ENCODE measurements around the gene CRIM1. TPM values are rescaled to one million over a fixed set of nuclear protein-coding genes. Genes with fewer than 3 reads are reported as not detected.

The CRIM1 gene
- total RNA-seq, 1 experiment from 2014 or later: 133 TPM

- intact Hi-C loops (cut with micrococcal nuclease; ENCODE audit: unreplicated experiment): no loop called here
These were observed 212.3 kb downstream of the CRIM1 start for GRCh38 chr2:36567711-36568408.

GRCh38 chr2:36568516-36569246 is 213.1 kb downstream of the CRIM1 start:
- Histone ChIP-seq H3K27me3 (ENCODE audit: insufficient read depth, low read depth) (no peaks in the 10 kb centered on the region), H3K4me1 (replicated peaks; ENCODE audit: insufficient read depth) (peaks cover 46% of the 10 kb centered on the region), H3F3A (ENCODE audit: insufficient read depth, low read depth) (peaks cover 23% of the 10 kb centered on the region), H3K4me3 (no peak overlapping the region; the same call in 1 of the 2 replicates), H2AFZ (no peak overlapping the region), H3K4me2 (peak overlapping the region; percentile 30), H4K20me1 (ENCODE audit: insufficient read depth) (no peaks in the 10 kb centered on the region), H3K27ac (peak overlapping the region; percentile 69), H3K79me2 (ENCODE audit: low read depth) (peaks cover 25% of the 10 kb centered on the region), H3K36me3 (ENCODE audit: low read depth) (peaks cover 23% of the 10 kb centered on the region), H3K9me3 (ENCODE audit: insufficient read depth, low read depth) (no peaks in the 10 kb centered on the region), H3K9me2 (ENCODE audit: insufficient read depth) (no peaks in the 10 kb centered on the region)
- DNase-seq: peak in 1 of 2 experiments; percentile 72
- TSS peak; percentile 58 for BruUV-seq (replicated peaks)
- ChIA-PET CTCF (interaction anchor here (0.5 kb wide), 1 partner anchor 433 kb away, joined by 12 read pairs; no protein-coding TSS in a partner anchor), POLR2A (ENCODE audit: unreplicated experiment) (interaction anchor here (0.8 kb wide), 1 partner anchor 1101 kb away, joined by 10 read pairs; no protein-coding TSS in a partner anchor)
- TF ChIP-seq EZH2 (IDR thresholded peaks at IDR 0.05; ENCODE audit: low read depth): no peak
- TF ChIP-seq CTCF (conservative IDR thresholded peaks at IDR 0.05): no peak
- intact Hi-C loops (cut with micrococcal nuclease; ENCODE audit: unreplicated experiment): no loop called here

More at GRCh38 chr2:36567711-36568408, 212.3 kb downstream of the CRIM1 start:
- no TSS peak for BruUV-seq (replicated peaks)
- no peaks in the 10 kb centered on the region for H3K9me3 ChIP-seq (ENCODE audit: insufficient read depth, low read depth)
- H3K27ac ChIP-seq: peak overlapping the region; percentile 69
- H2AFZ ChIP-seq: no peak overlapping the region
- H3K4me2 ChIP-seq: no peak overlapping the region
- H3K27me3 ChIP-seq (ENCODE audit: insufficient read depth, low read depth): no peaks in the 10 kb centered on the region
- ChIA-PET CTCF (no interaction called here), POLR2A (ENCODE audit: unreplicated experiment) (interaction anchor here (0.5 kb wide), 1 partner anchor 41 kb away, joined by 3 read pairs; no protein-coding TSS in a partner anchor)
- TF ChIP-seq CTCF (conservative IDR thresholded peaks at IDR 0.05) (no peak), EZH2 (IDR thresholded peaks at IDR 0.05; ENCODE audit: low read depth) (no peak)
- H3K4me3 ChIP-seq: no peak overlapping the region
- peaks cover 25% of the 10 kb centered on the region for H3K79me2 ChIP-seq (ENCODE audit: low read depth)
- H3F3A ChIP-seq (ENCODE audit: insufficient read depth, low read depth): peaks cover 31% of the 10 kb centered on the region
- peaks cover 21% of the 10 kb centered on the region for H3K36me3 ChIP-seq (ENCODE audit: low read depth)
- H3K9me2 ChIP-seq (ENCODE audit: insufficient read depth): no peaks in the 10 kb centered on the region
- peaks cover 54% of the 10 kb centered on the region for H3K4me1 ChIP-seq (replicated peaks; ENCODE audit: insufficient read depth)
- H4K20me1 ChIP-seq (ENCODE audit: insufficient read depth): no peaks in the 10 kb centered on the region
- no peak for DNase-seq

- Histone ChIP-seq H3K4me3 (0 out of 2 replicates have a peak overlapping the region, but pooled peaks have one; percentile 12), H2AFZ (no peak overlapping the region), H3K4me1 (replicated peaks; ENCODE audit: insufficient read depth) (peaks cover 39% of the 10 kb centered on the region), H4K20me1 (ENCODE audit: insufficient read depth) (no peaks in the 10 kb centered on the region), H3K9me2 (ENCODE audit: insufficient read depth) (no peaks in the 10 kb centered on the region), H3K9me3 (ENCODE audit: insufficient read depth, low read depth) (no peaks in the 10 kb centered on the region), H3K36me3 (ENCODE audit: low read depth) (peaks cover 30% of the 10 kb centered on the region), H3F3A (ENCODE audit: insufficient read depth, low read depth) (peaks cover 16% of the 10 kb centered on the region), H3K27ac (peak overlapping the region; percentile 69), H3K27me3 (ENCODE audit: insufficient read depth, low read depth) (no peaks in the 10 kb centered on the region), H3K4me2 (peak overlapping the region; percentile 40), H3K79me2 (ENCODE audit: low read depth) (peaks cover 22% of the 10 kb centered on the region)
- CTCF ChIA-PET: interaction anchor here (0.5 kb wide), 1 partner anchor 434 kb away, joined by 12 read pairs; no protein-coding TSS in a partner anchor
- DNase-seq: no peak
- intact Hi-C loops (cut with micrococcal nuclease; ENCODE audit: unreplicated experiment): no loop called here
- BruUV-seq (replicated peaks): no TSS peak
- TF ChIP-seq EZH2 (IDR thresholded peaks at IDR 0.05; ENCODE audit: low read depth): no peak
- TF ChIP-seq CTCF (conservative IDR thresholded peaks at IDR 0.05): no peak
- POLR2A ChIA-PET (ENCODE audit: unreplicated experiment): interaction anchor here (0.8 kb wide), 2 partner anchors 12 to 1100 kb away, joined by 4 to 10 read pairs; no protein-coding TSS in a partner anchor
These were observed 213.8 kb downstream of the CRIM1 start for GRCh38 chr2:36569267-36569856.

Measured in PC-9 (cell line).